CD4-positive, alpha-beta T cell treated with Interleukin-6 at 100 ng/mL for 8 hours (primary cell): Measurements from ENCODE around the gene KIFC1.
A peak's percentile ranks its signal among the peaks of the same experiment; 100 is the strongest.
"Not testable (repeated sequence)": the region's sequence is repeated elsewhere in the genome, so short reads cannot be mapped to it uniquely, and the experiment has no call there.

Source experiments
- DNase-seq: peaks from one replicate; pipeline ENCODE4 v3.0.0-alpha.2; 2020; ENCODE audit warnings: mixed read lengths, low spot score

The KIFC1 gene, protein sequence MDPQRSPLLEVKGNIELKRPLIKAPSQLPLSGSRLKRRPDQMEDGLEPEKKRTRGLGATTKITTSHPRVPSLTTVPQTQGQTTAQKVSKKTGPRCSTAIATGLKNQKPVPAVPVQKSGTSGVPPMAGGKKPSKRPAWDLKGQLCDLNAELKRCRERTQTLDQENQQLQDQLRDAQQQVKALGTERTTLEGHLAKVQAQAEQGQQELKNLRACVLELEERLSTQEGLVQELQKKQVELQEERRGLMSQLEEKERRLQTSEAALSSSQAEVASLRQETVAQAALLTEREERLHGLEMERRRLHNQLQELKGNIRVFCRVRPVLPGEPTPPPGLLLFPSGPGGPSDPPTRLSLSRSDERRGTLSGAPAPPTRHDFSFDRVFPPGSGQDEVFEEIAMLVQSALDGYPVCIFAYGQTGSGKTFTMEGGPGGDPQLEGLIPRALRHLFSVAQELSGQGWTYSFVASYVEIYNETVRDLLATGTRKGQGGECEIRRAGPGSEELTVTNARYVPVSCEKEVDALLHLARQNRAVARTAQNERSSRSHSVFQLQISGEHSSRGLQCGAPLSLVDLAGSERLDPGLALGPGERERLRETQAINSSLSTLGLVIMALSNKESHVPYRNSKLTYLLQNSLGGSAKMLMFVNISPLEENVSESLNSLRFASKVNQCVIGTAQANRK

GRCh38 chr6:33391278-33391921 lies at the start of gene KIFC1:
Gene KIFC1, plus strand, starts transcription at chr6:33391823. Its CDS starts 163 bp downstream, at chr6:33391986.
- peak; percentile 99 for DNase-seq

- DNase-seq, result not testable (repeated sequence)
These were observed 48.0 kb upstream of the KIFC1 start for GRCh38 chr6:33343606-33343952.

DNA sequence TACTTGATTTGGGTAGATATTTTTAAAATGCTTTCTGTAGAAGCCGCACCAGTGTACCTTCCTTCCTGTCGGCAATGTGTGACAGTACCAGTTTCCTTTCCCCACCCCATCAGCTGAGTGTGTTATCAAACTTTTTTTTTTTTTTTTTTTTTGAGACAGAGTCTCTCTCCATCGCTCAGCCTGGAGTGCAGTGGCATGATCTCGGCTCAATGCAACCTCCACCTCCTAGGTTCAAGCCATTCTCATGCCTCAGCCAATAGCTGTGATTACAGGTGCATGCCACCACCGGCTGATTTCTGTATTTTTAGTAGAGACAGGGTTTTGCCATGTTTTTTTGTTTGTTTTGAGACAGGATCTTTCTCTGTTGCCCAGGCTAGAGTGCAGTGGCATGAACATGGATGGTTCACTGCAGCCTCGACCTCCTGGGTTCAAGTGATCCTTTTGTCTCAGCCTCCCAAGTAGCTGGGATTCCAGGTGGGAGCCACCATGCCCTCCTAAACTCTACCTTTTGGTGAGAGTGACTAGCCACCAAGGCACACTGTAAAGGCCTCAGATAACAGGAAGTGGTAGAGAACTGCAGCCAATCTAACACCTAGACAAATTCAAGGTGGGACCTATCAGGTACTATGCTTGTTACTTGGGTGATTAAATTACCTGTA lies 47.5 kb upstream of the KIFC1 start:
- DNase-seq, result peak; percentile 89

GRCh38 chr6:33344701-33345697 lies 46.6 kb upstream of the KIFC1 start:
- peak; percentile 86 for DNase-seq

GRCh38 chr6:33346972-33347371 lies 44.7 kb upstream of the KIFC1 start:
- DNase-seq, result not testable (repeated sequence)

- no peak for DNase-seq
These were observed 43.8 kb upstream of the KIFC1 start for GRCh38 chr6:33347816-33348215.

GRCh38 chr6:33355860-33356259 lies 35.8 kb upstream of the KIFC1 start:
- DNase-seq, result not testable (repeated sequence)

DNA sequence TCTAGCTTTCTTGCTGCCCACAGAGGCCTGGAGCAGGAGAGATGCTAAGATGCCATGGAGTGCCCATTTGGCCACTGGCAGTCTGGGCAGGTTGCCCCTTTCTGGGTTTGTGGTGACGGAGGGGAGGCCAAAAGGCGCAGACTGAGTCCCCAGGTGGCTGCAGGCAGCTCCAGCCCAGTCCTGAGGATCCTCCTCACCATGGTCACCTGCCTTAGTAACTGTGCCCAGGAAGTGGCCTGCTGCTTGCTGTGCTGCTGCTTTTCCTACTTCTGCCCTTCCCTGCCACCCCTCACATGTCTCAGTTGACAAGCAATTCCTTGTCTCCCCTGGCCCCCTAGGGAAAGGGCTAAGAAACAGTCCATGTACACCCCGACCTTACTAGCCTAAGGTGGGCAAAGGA lies 35.3 kb upstream of the KIFC1 start:
- no peak for DNase-seq

- not testable (repeated sequence) for DNase-seq
These were observed 34.3 kb upstream of the KIFC1 start for GRCh38 chr6:33357160-33357871.

DNA sequence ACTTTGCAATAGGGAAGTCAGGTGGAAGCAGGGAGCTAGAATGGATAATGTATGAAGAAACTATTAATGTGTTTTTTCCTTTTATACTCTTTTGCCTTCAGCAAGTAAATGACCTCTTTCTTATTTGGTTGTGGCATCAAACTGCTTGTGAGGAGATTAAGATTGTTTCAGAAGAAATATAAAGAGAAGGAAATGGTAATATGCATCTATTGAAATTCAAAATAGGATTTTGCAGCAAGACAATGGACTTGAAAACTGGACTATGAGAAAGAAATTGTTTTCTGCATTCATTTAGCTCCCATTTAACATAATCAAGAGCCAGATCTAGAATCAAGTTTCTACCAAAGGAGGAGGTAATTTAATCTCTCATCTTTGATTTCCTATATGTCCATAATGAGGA lies 32.3 kb upstream of the KIFC1 start:
- DNase-seq, result no peak

DNA sequence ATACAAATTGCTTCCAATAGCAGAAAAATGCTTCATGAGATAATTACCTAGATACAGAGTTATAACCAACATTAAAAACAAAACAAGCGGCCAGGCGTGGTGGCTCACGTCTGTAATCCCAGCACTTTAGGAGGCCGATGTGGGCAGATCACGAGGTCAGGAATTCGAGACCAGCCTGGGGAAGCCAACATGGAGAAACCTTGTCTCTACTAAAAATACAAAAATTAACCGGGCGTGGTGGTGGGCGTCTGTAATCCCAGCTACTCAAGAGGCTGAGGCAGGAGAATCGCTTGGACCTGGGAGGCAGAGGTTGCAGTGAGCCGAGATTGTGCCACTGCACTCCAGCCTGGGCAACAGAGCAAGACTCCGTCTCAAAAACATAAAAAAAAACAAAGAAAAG lies 28.1 kb upstream of the KIFC1 start:
- DNase-seq, result not testable (repeated sequence)

GRCh38 chr6:33364475-33365205 lies 27.0 kb upstream of the KIFC1 start:
- DNase-seq, result not testable (repeated sequence)

- not testable (repeated sequence) for DNase-seq
These were observed 26.2 kb upstream of the KIFC1 start for GRCh38 chr6:33365206-33365971.

- no peak for DNase-seq
These were observed 24.5 kb upstream of the KIFC1 start for GRCh38 chr6:33367009-33367714.

- DNase-seq, result not testable (repeated sequence)
These were observed 24.0 kb upstream of the KIFC1 start for GRCh38 chr6:33367715-33368025.

GRCh38 chr6:33371901-33372300 lies 19.7 kb upstream of the KIFC1 start:
- DNase-seq, result not testable (repeated sequence)

- DNase-seq, result no peak
These were observed 19.0 kb upstream of the KIFC1 start for GRCh38 chr6:33372526-33373123.
